Urinary bladder (tissue), 4 donors: ENCODE results near the gene USP17L17. TPM values are rescaled to one million over a fixed set of nuclear protein-coding genes. Genes with fewer than 3 reads are reported as not detected.
"Not testable (repeated sequence)": the region's sequence is repeated elsewhere in the genome, so short reads cannot be mapped to it uniquely, and the experiment has no call there.

Source experiments
- DNase-seq: peaks from one replicate; pipeline ENCODE4 v3.0.0-alpha.2; 2015; ENCODE audit errors: extremely low spot score
- H3K27ac ChIP-seq: one replicate; pipeline ENCODE4 v1.5.1; 2013; ENCODE audit warnings: low read depth, mild to moderate bottlenecking, moderate library complexity
- H3K36me3 ChIP-seq: one replicate; pipeline ENCODE4 v1.6.1; 2013; ENCODE audit warnings: mild to moderate bottlenecking, moderate library complexity; ENCODE audit not compliant: insufficient read depth
- H3K4me1 ChIP-seq: one replicate; pipeline ENCODE4 v1.6.1; 2013; ENCODE audit warnings: mild to moderate bottlenecking, moderate library complexity; ENCODE audit not compliant: insufficient read depth
- H3K4me3 ChIP-seq: one replicate; pipeline ENCODE4 v1.5.1; 2013; ENCODE audit warnings: low read depth, low read length
- WGBS: extraction: QIAGEN DNeasy Blood & Tissue Kit; methylation state at CpG from one replicate; pipeline ENCODE4 v1.1.7; 2013; 5-methylcytosine and 5-hydroxymethylcytosine counted together
- polyA plus RNA-seq: library from polyadenylated mRNA; stranded (reverse); fragments of 200-250 nt; gene quantifications from one replicate; pipeline ENCODE4 v1.2.3, GENCODE V29; 2013
- total RNA-seq: library from RNA; depleted of rRNA; stranded (reverse); fragments of >200 nt; gene quantifications from one replicate; pipeline ENCODE4 v1.2.3, GENCODE V29; 2014
- donor health status: healthy with polysubstance abuse.
- donor health status: healthy.

Gene USP17L17
- total RNA-seq, result not detected
- not detected for polyA plus RNA-seq

- H3K27ac ChIP-seq, H3K36me3 ChIP-seq, H3K4me1 ChIP-seq, DNase-seq, H3K4me3 ChIP-seq: not testable (repeated sequence)
- whole genome bisulfite sequencing, result 92% methylated on average over 5 of the region's 14 CpGs
These were observed at the start of gene USP17L17 for GRCh38 chr4:9243579-9243978. TSS of gene USP17L17 (plus strand) at chr4:9243879. CDS start at chr4:9243879, 0 bp downstream.

GRCh38 chr4:9210357-9210756, 33.3 kb upstream of the USP17L17 start, which contains the start of gene USP17L10:
TSS of gene USP17L10 (plus strand) at chr4:9210657. CDS start at chr4:9210657, 0 bp downstream.
- WGBS, result no CpG with 5 or more reads among the region's 13 CpGs
- not testable (repeated sequence) for H3K27ac ChIP-seq, H3K4me1 ChIP-seq, H3K36me3 ChIP-seq, H3K4me3 ChIP-seq, DNase-seq

GRCh38 chr4:9214701-9215100, 29.0 kb upstream of the USP17L17 start:
- not testable (repeated sequence) for DNase-seq, H3K27ac ChIP-seq, H3K4me1 ChIP-seq, H3K4me3 ChIP-seq, H3K36me3 ChIP-seq
- 84% methylated on average over 11 of the region's 14 CpGs for WGBS

- not testable (repeated sequence) for H3K27ac ChIP-seq, H3K4me1 ChIP-seq, H3K36me3 ChIP-seq, H3K4me3 ChIP-seq, DNase-seq
- WGBS, result no CpG with 5 or more reads among the region's 14 CpGs
These were observed 28.6 kb upstream of the USP17L17 start, which contains the start of gene USP17L11 for GRCh38 chr4:9215105-9215504. TSS of gene USP17L11 (plus strand) at chr4:9215405. CDS start at chr4:9215405, 0 bp downstream.

GRCh38 chr4:9219852-9220251, 23.8 kb upstream of the USP17L17 start, which contains the start of gene USP17L12:
TSS of gene USP17L12 (plus strand) at chr4:9220152. CDS start at chr4:9220152, 0 bp downstream.
- not testable (repeated sequence) for H3K27ac ChIP-seq
- whole genome bisulfite sequencing, result no CpG with 5 or more reads among the region's 13 CpGs

GRCh38 chr4:9224596-9224995, 19.1 kb upstream of the USP17L17 start, which contains the start of gene USP17L13:
TSS of gene USP17L13 (plus strand) at chr4:9224896. CDS start at chr4:9224896, 0 bp downstream.
- H3K36me3 ChIP-seq, H3K4me3 ChIP-seq, H3K27ac ChIP-seq, H3K4me1 ChIP-seq, DNase-seq: not testable (repeated sequence)
- no CpG with 5 or more reads among the region's 14 CpGs for WGBS

More at GRCh38 chr4:9219852-9220251, 23.8 kb upstream of the USP17L17 start, which contains the start of gene USP17L12:
- not testable (repeated sequence) for H3K4me1 ChIP-seq, H3K4me3 ChIP-seq, DNase-seq, H3K36me3 ChIP-seq

GRCh38 chr4:9230249-9230648, 13.4 kb upstream of the USP17L17 start:
- not testable (repeated sequence) for DNase-seq, H3K4me3 ChIP-seq, H3K27ac ChIP-seq, H3K4me1 ChIP-seq, H3K36me3 ChIP-seq
- 83% methylated on average over 5 of the region's 8 CpGs for WGBS

- H3K4me3 ChIP-seq, H3K4me1 ChIP-seq, H3K36me3 ChIP-seq, DNase-seq, H3K27ac ChIP-seq: not testable (repeated sequence)
- no CpG with 5 or more reads among the region's 15 CpGs for WGBS
These were observed 9.6 kb upstream of the USP17L17 start, which contains the start of gene USP17L15 for GRCh38 chr4:9234085-9234484. TSS of gene USP17L15 (plus strand) at chr4:9234385. CDS start at chr4:9234385, 0 bp downstream.

GRCh38 chr4:9238461-9238860, 5.2 kb upstream of the USP17L17 start:
- not testable (repeated sequence) for H3K27ac ChIP-seq, DNase-seq, H3K4me1 ChIP-seq, H3K4me3 ChIP-seq, H3K36me3 ChIP-seq
- 84% methylated on average over 11 of the region's 12 CpGs for WGBS

GRCh38 chr4:9247953-9248680, 4.4 kb downstream of the USP17L17 start, which contains the start of gene USP17L18:
TSS of gene USP17L18 (plus strand) at chr4:9248630. CDS start at chr4:9248630, 0 bp downstream.
- WGBS, result 83% methylated on average over 14 of the region's 26 CpGs

GRCh38 chr4:9253078-9253477, 9.4 kb downstream of the USP17L17 start, which contains the start of gene USP17L19:
TSS of gene USP17L19 (plus strand) at chr4:9253378. CDS start at chr4:9253378, 0 bp downstream.
- no CpG with 5 or more reads among the region's 13 CpGs for WGBS
- H3K36me3 ChIP-seq, H3K27ac ChIP-seq, DNase-seq, H3K4me1 ChIP-seq, H3K4me3 ChIP-seq: not testable (repeated sequence)

More at GRCh38 chr4:9247953-9248680, 4.4 kb downstream of the USP17L17 start, which contains the start of gene USP17L18:
- not testable (repeated sequence) for H3K4me3 ChIP-seq, H3K27ac ChIP-seq, H3K36me3 ChIP-seq, H3K4me1 ChIP-seq, DNase-seq

GRCh38 chr4:9257824-9258223, 14.1 kb downstream of the USP17L17 start, which contains the start of gene USP17L20:
TSS of gene USP17L20 (plus strand) at chr4:9258124. CDS start at chr4:9258124, 0 bp downstream.
- H3K4me1 ChIP-seq, H3K27ac ChIP-seq, H3K36me3 ChIP-seq, DNase-seq, H3K4me3 ChIP-seq: not testable (repeated sequence)
- WGBS, result no CpG with 5 or more reads among the region's 15 CpGs

- H3K4me3 ChIP-seq, H3K4me1 ChIP-seq, H3K36me3 ChIP-seq, H3K27ac ChIP-seq, DNase-seq: not testable (repeated sequence)
- WGBS, result no CpG with 5 or more reads among the region's 13 CpGs
These were observed 18.9 kb downstream of the USP17L17 start, which contains the start of gene USP17L21 for GRCh38 chr4:9262572-9262971. TSS of gene USP17L21 (plus strand) at chr4:9262872. CDS start at chr4:9262872, 0 bp downstream.
